Measurements from ENCODE around the gene UNC5B. TPM values are rescaled to one million over a fixed set of nuclear protein-coding genes. Genes with fewer than 3 reads are reported as not detected.

Gene UNC5B
- total RNA-seq, 1 donor from 2014 or later: 3.7 TPM

- TF ChIP-seq CTCF (IDR thresholded peaks at IDR 0.05; ENCODE audit: unreplicated experiment): no peak
- Mint-ChIP-seq H3K27me3 (no peaks in the 10 kb centered on the region), H3K36me3 (ENCODE audit: insufficient read depth) (peaks cover 3% of the 10 kb centered on the region), H3K4me3 (ENCODE audit: low read depth) (no peak overlapping the region), H3K9me3 (ENCODE audit: low read depth) (no peaks in the 10 kb centered on the region), H3K4me1 (ENCODE audit: low read depth) (peaks cover 62% of the 10 kb centered on the region), H3K27ac (peak overlapping the region; percentile 84)
- DNase-seq (ENCODE audit: low spot score, unreplicated experiment): no peak
These were observed 126.5 kb downstream of the UNC5B start for GRCh38 chr10:71338728-71339495.

- Mint-ChIP-seq H3K36me3 (ENCODE audit: insufficient read depth) (peaks cover 3% of the 10 kb centered on the region), H3K4me1 (ENCODE audit: low read depth) (peaks cover 54% of the 10 kb centered on the region), H3K9me3 (ENCODE audit: low read depth) (no peaks in the 10 kb centered on the region), H3K4me3 (ENCODE audit: low read depth) (peak overlapping the region; percentile 17), H3K27ac (peak overlapping the region; percentile 89), H3K27me3 (no peaks in the 10 kb centered on the region)
- TF ChIP-seq CTCF (IDR thresholded peaks at IDR 0.05; ENCODE audit: unreplicated experiment): no peak
- no peak for DNase-seq (ENCODE audit: low spot score, unreplicated experiment)
These were observed 127.6 kb downstream of the UNC5B start for GRCh38 chr10:71339796-71340589.

DNA sequence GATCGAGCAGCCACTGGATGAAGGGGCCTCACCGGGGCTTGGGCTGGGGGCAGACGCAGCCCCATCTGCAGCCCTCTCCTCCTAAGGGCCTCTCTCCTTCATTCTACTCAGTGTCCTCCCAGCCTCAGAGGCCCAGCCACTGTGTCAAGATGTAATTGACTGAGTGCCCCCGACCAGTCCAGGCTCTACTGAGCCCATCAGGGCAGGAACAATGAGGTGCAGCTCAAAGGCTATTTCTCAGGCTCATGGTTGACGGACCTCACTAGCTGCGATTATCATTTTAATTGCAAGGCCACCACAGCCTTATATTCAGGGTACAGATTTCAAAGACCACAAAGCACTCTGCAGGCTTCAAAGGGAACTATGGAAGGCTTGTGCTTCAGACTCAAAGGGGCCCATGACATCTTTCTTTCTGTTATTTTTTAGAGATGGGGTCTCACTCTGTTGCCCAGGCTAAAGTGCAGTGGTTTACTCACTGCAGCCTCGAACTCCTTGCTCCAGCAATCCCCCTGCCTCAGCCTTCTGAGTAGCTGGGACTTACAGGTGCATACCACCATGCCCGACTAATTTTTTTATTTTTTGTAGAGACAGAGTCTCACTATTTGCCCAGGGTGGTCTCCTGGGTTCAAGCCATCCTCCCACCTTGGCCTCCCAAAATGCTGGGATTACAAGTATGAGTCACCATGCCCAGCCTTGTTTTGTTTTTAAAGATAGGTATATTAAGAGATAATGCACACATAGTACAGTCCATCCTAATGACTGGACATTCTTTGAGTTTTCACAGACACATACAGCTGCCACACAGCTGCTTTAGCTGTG lies 130.4 kb downstream of the UNC5B start:
- Mint-ChIP-seq H3K27ac (no peak overlapping the region), H3K4me1 (ENCODE audit: low read depth) (peaks cover 48% of the 10 kb centered on the region), H3K9me3 (ENCODE audit: low read depth) (no peaks in the 10 kb centered on the region), H3K4me3 (ENCODE audit: low read depth) (no peak overlapping the region), H3K27me3 (no peaks in the 10 kb centered on the region), H3K36me3 (ENCODE audit: insufficient read depth) (no peaks in the 10 kb centered on the region)
- DNase-seq (ENCODE audit: low spot score, unreplicated experiment): no peak
- TF ChIP-seq CTCF (IDR thresholded peaks at IDR 0.05; ENCODE audit: unreplicated experiment): no peak

DNA sequence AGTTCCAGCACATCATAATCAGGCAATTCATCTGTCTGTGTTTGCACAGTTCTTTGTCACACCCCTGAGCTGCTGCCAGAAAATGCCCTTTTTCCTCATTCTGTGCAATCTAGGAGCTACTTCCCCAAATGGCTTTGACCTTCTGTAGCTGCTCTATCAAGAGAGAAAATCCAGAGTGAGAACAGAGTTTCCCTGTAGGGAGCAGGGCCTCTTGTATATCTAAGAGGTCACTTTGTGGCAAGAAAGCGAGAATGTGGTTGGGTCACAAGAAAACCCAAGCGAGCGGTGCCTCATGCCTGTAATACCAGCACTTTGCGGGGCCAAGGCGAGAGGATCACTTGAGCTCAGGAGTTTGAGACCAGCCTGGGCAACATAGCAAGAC lies 131.0 kb downstream of the UNC5B start:
- Mint-ChIP-seq H3K9me3 (ENCODE audit: low read depth) (no peaks in the 10 kb centered on the region), H3K36me3 (ENCODE audit: insufficient read depth) (no peaks in the 10 kb centered on the region), H3K4me3 (ENCODE audit: low read depth) (no peak overlapping the region), H3K27ac (peak overlapping the region; percentile 79), H3K27me3 (no peaks in the 10 kb centered on the region), H3K4me1 (ENCODE audit: low read depth) (peaks cover 54% of the 10 kb centered on the region)
- no peak for TF ChIP-seq CTCF (IDR thresholded peaks at IDR 0.05; ENCODE audit: unreplicated experiment)
- DNase-seq (ENCODE audit: low spot score, unreplicated experiment): no peak
